Skeletal muscle satellite cell (primary cell): Measurements from ENCODE around the gene INCENP.

ENCODE experiments used
- H3K27me3 ChIP-seq: 2 replicates; pipeline ENCODE4 v1.7.0; 2013; ENCODE audit warnings: low read length; ENCODE audit not compliant: control insufficient read depth, insufficient read depth
- H3K36me3 ChIP-seq: 2 replicates; pipeline ENCODE4 v1.7.0; 2013; ENCODE audit warnings: mild to moderate bottlenecking, control low read depth, low read length; ENCODE audit not compliant: insufficient read depth
- H3K4me1 ChIP-seq: 2 replicates; pipeline ENCODE4 v1.7.0; 2013; ENCODE audit warnings: low read length; ENCODE audit not compliant: control insufficient read depth, insufficient read depth
- H3K4me2 ChIP-seq: 2 replicates; pipeline ENCODE4 v1.7.0; 2013; ENCODE audit warnings: mild to moderate bottlenecking, low read length
- H3K4me3 ChIP-seq: 2 replicates; pipeline ENCODE4 v1.7.0; 2013; ENCODE audit warnings: low read length
- H3K9ac ChIP-seq: 2 replicates; pipeline ENCODE4 v1.7.0; 2013; ENCODE audit warnings: mild to moderate bottlenecking, low read depth, low read length, moderate library complexity
- H3K9me3 ChIP-seq: replicated peaks from 2 replicates; pipeline ENCODE4 v1.7.0; 2013; ENCODE audit warnings: mild to moderate bottlenecking, control low read depth, low read length

INCENP gene

GRCh38 chr11:62137276-62137861 is 13.6 kb downstream of the INCENP start:
- Histone ChIP-seq H3K4me1 (no peaks in the 10 kb centered on the region), H3K36me3 (peaks cover 56% of the 10 kb centered on the region), H3K4me2 (no peak overlapping the region), H3K4me3 (no peak overlapping the region), H3K27me3 (no peaks in the 10 kb centered on the region), H3K9me3 (no peaks in the 10 kb centered on the region), H3K9ac (no peak overlapping the region)

GRCh38 chr11:62137881-62138629 is 14.2 kb downstream of the INCENP start:
- H3K9ac ChIP-seq = no peak overlapping the region
- peaks cover 59% of the 10 kb centered on the region for H3K36me3 ChIP-seq

GRCh38 chr11:62138630-62139425 is 15.0 kb downstream of the INCENP start:
- no peak overlapping the region for H3K4me2 ChIP-seq
- H3K4me1 ChIP-seq = no peaks in the 10 kb centered on the region
- H3K36me3 ChIP-seq = peaks cover 55% of the 10 kb centered on the region
- no peaks in the 10 kb centered on the region for H3K27me3 ChIP-seq
- H3K4me3 ChIP-seq = no peak overlapping the region
- no peaks in the 10 kb centered on the region for H3K9me3 ChIP-seq
- no peak overlapping the region for H3K9ac ChIP-seq

More at GRCh38 chr11:62137881-62138629, 14.2 kb downstream of the INCENP start:
- Histone ChIP-seq H3K4me1 (no peaks in the 10 kb centered on the region), H3K27me3 (no peaks in the 10 kb centered on the region), H3K4me2 (no peak overlapping the region), H3K9me3 (no peaks in the 10 kb centered on the region), H3K4me3 (no peak overlapping the region)

- Histone ChIP-seq H3K9me3 (no peaks in the 10 kb centered on the region), H3K27me3 (no peaks in the 10 kb centered on the region), H3K36me3 (peaks cover 60% of the 10 kb centered on the region), H3K9ac (no peak overlapping the region), H3K4me3 (no peak overlapping the region), H3K4me1 (no peaks in the 10 kb centered on the region), H3K4me2 (no peak overlapping the region)
Observed at GRCh38 chr11:62139526-62140303, 15.9 kb downstream of the INCENP start.

- Histone ChIP-seq H3K27me3 (no peaks in the 10 kb centered on the region), H3K9ac (no peak overlapping the region), H3K4me2 (no peak overlapping the region), H3K9me3 (no peaks in the 10 kb centered on the region), H3K36me3 (peaks cover 64% of the 10 kb centered on the region), H3K4me1 (no peaks in the 10 kb centered on the region), H3K4me3 (no peak overlapping the region)
Observed at GRCh38 chr11:62140304-62141110, 16.7 kb downstream of the INCENP start.

- Histone ChIP-seq H3K4me3 (no peak overlapping the region), H3K27me3 (no peaks in the 10 kb centered on the region), H3K4me1 (no peaks in the 10 kb centered on the region), H3K4me2 (no peak overlapping the region), H3K9ac (no peak overlapping the region), H3K36me3 (peaks cover 68% of the 10 kb centered on the region), H3K9me3 (no peaks in the 10 kb centered on the region)
Observed at GRCh38 chr11:62141111-62142042, 17.6 kb downstream of the INCENP start.

GRCh38 chr11:62142043-62142375 is 18.2 kb downstream of the INCENP start:
- Histone ChIP-seq H3K36me3 (peaks cover 68% of the 10 kb centered on the region), H3K27me3 (no peaks in the 10 kb centered on the region), H3K4me3 (no peak overlapping the region), H3K9me3 (no peaks in the 10 kb centered on the region), H3K9ac (no peak overlapping the region), H3K4me1 (no peaks in the 10 kb centered on the region), H3K4me2 (no peak overlapping the region)

- Histone ChIP-seq H3K4me2 (no peak overlapping the region), H3K9ac (no peak overlapping the region), H3K27me3 (no peaks in the 10 kb centered on the region), H3K9me3 (no peaks in the 10 kb centered on the region), H3K4me3 (no peak overlapping the region), H3K4me1 (no peaks in the 10 kb centered on the region), H3K36me3 (peaks cover 76% of the 10 kb centered on the region)
Observed at GRCh38 chr11:62142921-62143320, 19.1 kb downstream of the INCENP start.

- Histone ChIP-seq H3K4me3 (no peak overlapping the region), H3K4me2 (no peak overlapping the region), H3K9me3 (no peaks in the 10 kb centered on the region), H3K9ac (no peak overlapping the region), H3K4me1 (no peaks in the 10 kb centered on the region), H3K27me3 (no peaks in the 10 kb centered on the region), H3K36me3 (peaks cover 70% of the 10 kb centered on the region)
Observed at GRCh38 chr11:62143727-62144126, 19.9 kb downstream of the INCENP start.

GRCh38 chr11:62144641-62145255 is 20.9 kb downstream of the INCENP start:
- no peaks in the 10 kb centered on the region for H3K27me3 ChIP-seq
- peaks cover 69% of the 10 kb centered on the region for H3K36me3 ChIP-seq

More at GRCh38 chr11:62144641-62145255, 20.9 kb downstream of the INCENP start:
- H3K4me3 ChIP-seq = no peak overlapping the region
- H3K4me2 ChIP-seq = no peak overlapping the region
- no peaks in the 10 kb centered on the region for H3K4me1 ChIP-seq
- H3K9me3 ChIP-seq = no peaks in the 10 kb centered on the region
- no peak overlapping the region for H3K9ac ChIP-seq
